GM20000 (cell line): Measurements from ENCODE around the gene BDNF.

ENCODE experiments used
- DNase-seq: peaks from one replicate; pipeline ENCODE4 v3.0.0; 2012; ENCODE audit warnings: low spot score
- TF ChIP-seq, protein P1 (sequence below): IDR thresholded peaks from 2 replicates; pipeline ENCODE4 v1.5.1; 2012; ENCODE audit warnings: mild to moderate bottlenecking, control low read depth; ENCODE audit errors: extremely low read depth, missing control alignments

Gene BDNF

GRCh38 chr11:27722117-27722952 is 22.1 kb upstream of the BDNF start:
- DNase-seq, result peak; percentile 34
- TF ChIP-seq, protein P1, sequence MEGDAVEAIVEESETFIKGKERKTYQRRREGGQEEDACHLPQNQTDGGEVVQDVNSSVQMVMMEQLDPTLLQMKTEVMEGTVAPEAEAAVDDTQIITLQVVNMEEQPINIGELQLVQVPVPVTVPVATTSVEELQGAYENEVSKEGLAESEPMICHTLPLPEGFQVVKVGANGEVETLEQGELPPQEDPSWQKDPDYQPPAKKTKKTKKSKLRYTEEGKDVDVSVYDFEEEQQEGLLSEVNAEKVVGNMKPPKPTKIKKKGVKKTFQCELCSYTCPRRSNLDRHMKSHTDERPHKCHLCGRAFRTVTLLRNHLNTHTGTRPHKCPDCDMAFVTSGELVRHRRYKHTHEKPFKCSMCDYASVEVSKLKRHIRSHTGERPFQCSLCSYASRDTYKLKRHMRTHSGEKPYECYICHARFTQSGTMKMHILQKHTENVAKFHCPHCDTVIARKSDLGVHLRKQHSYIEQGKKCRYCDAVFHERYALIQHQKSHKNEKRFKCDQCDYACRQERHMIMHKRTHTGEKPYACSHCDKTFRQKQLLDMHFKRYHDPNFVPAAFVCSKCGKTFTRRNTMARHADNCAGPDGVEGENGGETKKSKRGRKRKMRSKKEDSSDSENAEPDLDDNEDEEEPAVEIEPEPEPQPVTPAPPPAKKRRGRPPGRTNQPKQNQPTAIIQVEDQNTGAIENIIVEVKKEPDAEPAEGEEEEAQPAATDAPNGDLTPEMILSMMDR, result no peak

- TF ChIP-seq, protein P1, result no peak
- no peak for DNase-seq
Measured at GRCh38 chr11:27721264-27722116, 21.2 kb upstream of the BDNF start.

DNA sequence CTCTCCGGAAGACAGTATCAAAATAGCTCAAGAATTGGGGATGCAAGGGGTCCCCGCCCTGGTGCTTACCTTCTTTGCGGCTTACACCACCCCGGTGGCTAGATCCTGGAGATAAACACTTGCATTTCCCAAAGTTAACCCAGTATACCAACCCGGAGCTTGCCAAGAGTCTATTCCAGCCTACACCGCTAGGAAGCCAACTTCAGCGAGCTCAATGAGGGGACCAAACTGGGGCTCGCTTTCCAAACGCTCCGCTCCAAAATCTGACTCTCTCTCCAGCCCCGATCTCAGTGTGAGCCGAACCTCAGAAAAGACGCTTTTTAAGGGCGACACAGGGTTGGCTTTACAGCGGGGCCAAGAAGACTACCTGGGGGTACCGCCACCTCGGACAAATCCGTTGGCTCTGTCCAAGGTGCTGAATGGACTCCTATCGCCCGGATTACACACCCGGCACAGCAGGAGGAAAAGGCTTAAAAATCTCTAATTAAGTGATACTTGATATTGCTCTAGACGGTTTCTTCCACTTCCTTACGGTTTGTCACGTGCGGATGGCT is 20.1 kb upstream of the BDNF start:
- TF ChIP-seq, protein P1, result no peak
- DNase-seq, result peak; percentile 73

DNA sequence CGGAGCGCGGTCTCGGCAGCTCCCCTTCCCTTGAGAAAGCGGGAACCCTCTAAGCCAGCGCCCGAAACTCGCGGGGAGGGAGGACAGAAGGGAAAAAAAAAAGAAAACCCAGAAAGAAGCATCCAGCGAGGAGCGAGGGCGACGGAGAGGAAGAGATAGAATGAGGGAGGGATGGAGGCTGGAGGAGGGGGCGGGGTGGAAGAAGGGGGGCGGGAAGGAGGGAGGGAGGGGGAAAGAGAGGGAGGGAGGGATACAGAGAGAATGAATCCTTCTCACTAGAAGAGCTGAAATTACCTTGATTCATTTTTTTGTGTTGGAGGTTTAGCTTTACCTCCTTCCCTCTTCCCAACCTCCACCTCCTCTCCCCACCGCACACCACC is 19.3 kb upstream of the BDNF start:
- TF ChIP-seq, protein P1, result no peak
- DNase-seq, result no peak

GRCh38 chr11:27718863-27719545 is 18.7 kb upstream of the BDNF start:
- no peak for DNase-seq
- TF ChIP-seq, protein P1, result no peak

DNA sequence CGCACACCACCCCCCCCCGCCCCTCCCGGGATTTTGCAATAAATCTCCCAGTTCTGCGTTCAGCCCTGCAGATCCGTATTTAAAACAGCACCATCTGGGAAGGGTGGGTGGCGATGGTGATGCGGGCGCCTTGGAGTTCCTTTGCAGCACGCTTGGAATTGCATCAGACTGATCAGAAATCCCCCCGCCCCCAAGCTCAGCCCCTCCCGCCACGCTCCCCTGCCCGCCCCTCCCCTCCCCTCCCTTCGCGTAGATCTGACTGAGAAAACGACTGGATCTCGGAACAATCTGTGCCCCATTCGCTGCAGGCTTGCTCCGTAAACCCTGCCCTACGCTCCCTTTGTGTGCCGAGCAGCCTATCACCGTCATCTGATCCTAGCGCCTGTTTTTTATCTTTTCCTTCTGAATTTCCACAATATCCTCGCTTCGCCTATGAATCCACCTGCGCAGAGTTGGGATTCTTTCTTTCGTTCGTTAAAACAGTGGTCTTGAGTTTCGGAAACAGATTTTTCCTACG is 18.1 kb upstream of the BDNF start:
- TF ChIP-seq, protein P1, result no peak
- no peak for DNase-seq
